HTR-8/SVneo (cell line): ENCODE measurements around the gene KMT2C.

Experiments
- DNase-seq: peaks from one replicate; pipeline ENCODE4 v3.0.0; 2011; ENCODE audit warnings: low spot score, mixed read lengths; ENCODE audit not compliant: insufficient read length
- FAIRE-seq: peaks from 2 replicates; lab custom pipeline; 2011; peaks lifted over from hg19 to GRCh38; lab: Jason Lieb, UNC

KMT2C gene

DNA sequence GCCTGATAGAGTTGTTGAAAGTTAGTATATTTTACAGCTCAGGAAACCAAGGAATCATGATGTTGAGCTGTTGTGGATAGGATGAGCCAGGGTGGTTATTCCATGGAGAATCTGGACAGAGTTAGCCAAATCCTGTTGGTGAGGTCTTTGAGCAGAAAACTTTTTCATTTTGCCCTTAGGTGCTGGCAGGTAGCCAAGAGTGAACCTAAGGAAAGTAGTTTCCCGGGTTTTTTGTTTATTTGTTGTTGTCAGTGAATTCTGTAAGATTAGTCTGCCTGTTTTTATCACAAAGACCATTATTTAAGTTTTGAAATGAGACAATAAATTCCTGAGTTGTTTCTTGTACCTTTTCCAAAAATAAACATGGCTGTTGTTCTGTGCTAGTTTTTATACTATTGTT lies 349.3 kb downstream of the KMT2C start:
- FAIRE-seq (no peak), DNase-seq (no peak)

GRCh38 chr7:152085131-152085530 lies 350.7 kb downstream of the KMT2C start:
- no peak for DNase-seq
- no peak for FAIRE-seq
